Activated effector memory CD4-positive, alpha-beta T cell treated with Interleukin-2 at 50 U/mL for 16 hours (primary cell): ENCODE results near the gene SH3D21.

ENCODE experiments used
- DNase-seq: peaks from one replicate; pipeline ENCODE4 v3.0.0-alpha.2; 2020

SH3D21 gene

GRCh38 chr1:36303650-36304360 lies 2.4 kb upstream of the SH3D21 start:
- no peak for DNase-seq

DNA sequence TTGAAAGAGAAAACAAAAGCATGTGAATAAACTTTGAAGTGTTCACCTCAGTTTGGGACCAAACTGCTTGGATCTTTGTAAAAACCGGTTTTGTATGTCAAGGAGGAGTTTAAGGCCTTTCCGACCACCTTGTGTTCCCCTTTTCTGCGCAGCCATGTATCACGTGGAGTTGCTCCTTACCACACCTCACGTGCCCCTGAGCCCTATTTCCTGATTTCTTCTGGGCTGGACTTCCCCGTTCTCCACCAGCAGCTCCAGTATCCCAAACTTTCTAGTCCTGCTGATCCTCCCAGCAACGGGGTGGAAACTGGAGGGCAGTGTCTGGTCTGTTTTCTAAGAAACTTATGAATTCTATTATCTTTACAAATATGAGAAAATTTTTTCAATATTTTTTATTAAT lies 1.6 kb upstream of the SH3D21 start:
- no peak for DNase-seq

DNA sequence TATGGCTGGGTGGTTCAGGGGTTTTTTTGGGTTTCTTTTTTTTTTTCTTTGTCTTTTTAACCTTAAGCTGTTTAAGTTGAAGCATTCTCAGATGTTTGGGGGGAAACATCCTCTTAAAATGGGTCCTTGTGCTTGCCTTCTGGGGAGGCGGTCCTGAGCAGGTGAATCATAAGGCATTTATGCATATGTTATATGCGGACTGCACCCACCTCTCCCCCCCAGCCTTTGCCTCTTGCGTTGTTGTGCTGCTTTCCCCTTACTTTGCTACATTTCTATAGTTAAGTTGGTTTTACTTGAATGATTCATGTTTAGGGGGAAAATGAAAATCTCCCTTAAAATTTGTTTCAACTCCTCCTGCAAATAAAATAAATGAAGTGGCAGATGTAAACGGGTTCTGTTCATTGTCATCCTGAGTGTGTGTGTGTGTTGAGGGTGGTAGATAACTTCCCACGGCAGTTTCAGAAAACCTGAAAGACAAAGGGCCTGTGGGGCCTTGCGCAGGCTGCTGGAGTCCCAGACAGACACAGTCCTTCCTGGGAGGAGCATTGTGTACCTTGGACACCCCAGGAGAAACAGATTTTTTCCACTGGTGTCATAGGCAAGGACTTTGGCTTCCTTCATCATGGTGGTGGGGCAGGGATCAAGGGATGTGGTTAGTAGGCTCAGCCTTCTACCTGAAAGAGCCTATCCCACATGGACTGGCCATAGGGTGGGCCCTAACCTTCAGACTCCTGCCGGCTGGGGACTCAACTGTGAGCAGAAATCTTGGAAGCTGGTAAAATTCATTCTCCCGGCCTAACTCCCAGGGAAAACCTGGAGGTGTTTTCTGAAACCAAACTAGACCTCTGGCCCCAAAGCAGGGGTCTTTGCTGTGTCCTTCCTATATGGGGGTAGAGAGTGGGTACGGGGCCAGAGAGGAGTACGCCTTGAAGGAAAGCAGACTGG lies 926 bp upstream of the SH3D21 start:
- DNase-seq, result no peak

DNA sequence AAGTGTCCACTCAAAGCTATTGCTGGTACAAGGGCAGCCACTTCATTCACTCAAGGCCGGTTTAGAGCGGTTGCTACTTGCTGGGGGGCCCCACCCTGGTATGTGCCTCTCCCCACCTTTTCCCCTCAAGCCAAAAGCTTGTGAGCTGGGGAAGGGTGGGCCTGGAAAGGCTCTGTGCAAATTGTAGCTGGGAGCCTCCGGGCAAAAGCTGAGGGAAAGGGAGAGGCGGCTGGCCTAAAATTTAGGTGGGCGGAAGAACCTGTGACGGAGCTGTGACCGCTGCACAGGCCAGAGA lies 306 bp upstream of the SH3D21 start:
- no peak for DNase-seq

GRCh38 chr1:36306902-36307456 lies 811 bp downstream of the SH3D21 start:
- peak; percentile 92 for DNase-seq

DNA sequence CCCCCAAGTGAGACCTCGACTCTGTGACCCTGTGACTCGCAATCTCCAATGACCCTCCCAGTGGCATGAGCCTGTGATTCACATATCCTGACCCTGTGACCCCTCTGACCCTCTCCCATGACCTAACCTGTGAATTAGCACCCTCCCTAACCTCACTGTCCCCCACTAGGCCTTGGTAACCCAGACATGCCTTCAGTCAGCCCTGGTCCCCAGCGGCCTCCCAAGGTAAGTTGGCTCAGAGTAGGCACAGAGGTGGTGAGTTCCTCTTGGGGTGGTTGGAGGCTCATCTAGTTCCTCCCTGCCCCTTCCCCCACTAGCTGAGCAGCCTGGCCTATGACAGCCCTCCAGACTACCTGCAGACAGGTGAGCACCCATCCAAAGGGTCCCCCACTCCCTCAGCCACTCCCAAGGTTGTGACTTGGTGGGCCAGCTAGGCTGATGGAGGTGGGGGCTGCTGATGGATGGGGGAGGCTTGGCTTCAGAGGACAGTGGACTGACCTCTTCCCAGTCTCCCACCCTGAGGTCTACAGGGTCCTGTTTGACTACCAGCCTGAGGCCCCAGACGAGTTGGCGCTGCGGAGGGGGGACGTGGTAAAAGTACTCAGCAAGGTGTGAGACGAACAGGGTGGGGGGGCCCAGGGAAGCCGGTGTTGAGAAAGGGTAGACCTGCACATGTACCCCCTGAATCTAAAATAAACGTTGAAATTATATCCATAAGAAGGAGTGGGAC lies 1.6 kb downstream of the SH3D21 start:
- DNase-seq, result no peak

DNA sequence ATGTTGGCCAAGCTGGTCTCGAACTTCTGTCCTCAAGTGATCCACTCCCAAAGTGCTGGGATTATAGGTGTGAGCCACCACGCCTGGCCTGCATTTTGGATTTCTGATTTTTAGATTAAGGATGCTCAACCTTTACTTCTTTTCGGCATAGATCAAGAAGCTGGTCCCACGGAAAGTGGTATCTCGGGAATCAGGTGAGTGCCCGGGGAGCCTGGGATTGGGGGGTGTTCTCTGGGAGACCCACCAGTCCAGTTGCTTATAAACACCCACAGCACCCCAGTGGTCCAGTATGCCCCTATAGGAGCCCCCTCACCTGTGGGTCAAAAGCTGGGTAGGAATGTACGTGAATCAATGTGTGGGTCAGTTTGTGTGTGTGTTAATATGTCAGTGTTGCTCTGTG lies 3.2 kb downstream of the SH3D21 start:
- DNase-seq, result no peak

- no peak for DNase-seq
These were observed 14.2 kb downstream of the SH3D21 start for GRCh38 chr1:36320291-36320761.

DNA sequence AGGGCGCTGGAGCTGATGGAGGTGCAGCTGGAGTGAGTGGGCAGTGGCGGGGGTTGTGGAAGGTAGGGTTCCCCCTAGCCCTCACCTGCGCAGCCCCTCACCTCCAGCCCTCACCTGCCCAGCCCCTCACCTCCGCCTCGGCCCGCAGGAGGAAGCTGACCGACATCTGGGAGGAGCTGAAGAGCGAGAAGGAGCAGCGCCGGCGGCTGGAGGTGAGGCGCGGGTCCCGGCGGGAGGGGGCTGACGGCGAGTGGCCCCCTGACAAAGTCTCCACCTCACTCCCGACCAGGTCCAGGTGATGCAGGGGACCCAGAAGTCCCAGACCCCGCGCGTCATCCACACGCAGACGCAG lies 14.6 kb downstream of the SH3D21 start:
- no peak for DNase-seq

GRCh38 chr1:36321119-36321951 lies 15.2 kb downstream of the SH3D21 start:
- DNase-seq, result no peak

DNA sequence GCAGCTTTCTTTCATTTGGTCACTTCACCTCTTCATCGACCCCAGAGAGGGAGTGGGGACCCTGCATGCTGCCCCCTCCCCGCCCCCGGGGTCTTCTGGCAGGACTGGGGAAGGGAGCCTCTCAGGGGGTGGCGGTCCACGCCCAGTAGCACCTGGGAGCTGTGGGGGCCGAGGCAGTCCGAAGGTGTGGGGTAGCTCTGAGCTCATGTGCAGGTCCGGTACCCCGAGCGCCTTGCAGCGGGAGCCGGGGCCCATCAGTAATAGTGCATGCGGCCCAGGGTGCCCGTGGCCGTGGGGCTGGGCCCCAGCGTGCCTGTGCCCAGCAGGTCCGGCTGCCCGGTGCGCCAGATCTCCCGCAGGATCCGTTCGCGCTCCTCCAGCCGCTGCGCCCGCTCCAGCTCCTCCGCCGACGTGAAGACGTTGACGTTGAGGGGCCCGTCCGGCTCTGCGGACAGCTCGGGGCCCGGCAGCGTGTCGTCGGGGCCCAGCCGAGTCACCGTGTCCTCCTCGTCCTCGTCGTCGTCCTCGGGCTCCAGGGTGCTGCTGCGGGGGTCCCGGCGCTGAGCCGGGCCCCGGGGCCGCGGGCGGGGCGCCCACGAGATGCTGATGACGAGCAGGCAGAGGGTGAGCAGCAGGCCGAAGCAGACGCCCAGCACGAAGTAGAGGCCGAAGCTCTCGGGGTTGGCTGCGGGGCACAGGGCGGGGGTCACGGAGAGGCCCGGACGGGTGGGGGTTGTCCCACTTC lies 16.0 kb downstream of the SH3D21 start:
- no peak for DNase-seq

- peak; percentile 8 for DNase-seq
These were observed 16.8 kb downstream of the SH3D21 start for GRCh38 chr1:36322786-36323635.

DNA sequence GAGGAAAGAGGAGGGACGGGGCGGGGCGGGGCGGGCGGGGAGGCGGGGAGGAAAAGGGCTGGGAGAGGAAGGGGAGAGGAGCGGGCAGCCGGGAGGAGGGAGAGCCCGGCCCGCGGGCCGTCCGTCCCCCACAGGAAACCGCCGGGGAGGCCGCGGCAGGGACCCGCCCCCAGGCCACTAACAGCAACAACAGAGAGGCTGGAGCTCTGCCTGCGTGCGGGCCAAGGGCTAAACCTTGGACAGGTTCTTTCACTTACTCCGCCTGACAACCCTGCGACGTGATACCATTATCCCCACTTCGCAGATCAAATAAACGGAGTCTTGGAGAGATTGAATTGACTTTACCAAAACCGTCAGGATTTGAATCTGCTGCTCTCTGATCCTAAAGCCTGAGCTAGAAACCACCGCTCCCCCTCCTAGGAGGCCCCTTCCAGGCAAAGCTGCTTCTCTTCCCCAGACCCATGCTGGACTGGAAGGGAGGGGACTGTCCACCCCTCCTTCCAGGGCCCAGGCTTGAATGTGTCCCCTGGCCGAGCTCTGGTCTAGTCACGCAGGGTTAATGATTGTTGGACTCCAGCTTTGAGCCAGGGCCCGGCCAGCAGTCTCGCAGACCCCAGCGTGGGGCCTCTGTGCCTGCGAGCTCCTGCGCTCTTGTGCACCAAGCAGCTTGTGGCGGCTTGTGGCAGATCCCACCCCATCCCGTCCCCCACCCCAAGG lies 17.6 kb downstream of the SH3D21 start, which contains the start of gene EVA1B:
TSS of gene EVA1B (minus strand) at position 10 of the 717 bp plus-strand sequence. CDS start 608 bp downstream, outside the sequence.
- peak; percentile 35 for DNase-seq

DNA sequence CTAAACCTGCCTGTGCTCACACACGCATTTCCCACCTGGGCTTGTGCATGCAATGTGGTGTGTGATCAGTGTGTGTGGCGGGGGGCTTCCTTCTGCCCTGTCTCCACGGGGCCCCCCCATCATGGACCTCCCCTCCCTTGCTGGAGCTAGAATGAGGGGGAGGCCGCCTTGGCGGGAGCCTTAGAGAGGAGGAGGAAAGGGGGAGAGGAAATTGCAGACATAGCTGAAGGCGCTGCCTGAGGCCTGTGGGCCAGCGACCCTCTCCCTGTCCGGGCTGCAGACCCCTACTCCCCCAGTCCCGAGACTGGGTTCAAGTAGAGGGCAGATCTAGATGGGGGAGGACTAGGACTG lies 18.2 kb downstream of the SH3D21 start:
- DNase-seq, result no peak

DNA sequence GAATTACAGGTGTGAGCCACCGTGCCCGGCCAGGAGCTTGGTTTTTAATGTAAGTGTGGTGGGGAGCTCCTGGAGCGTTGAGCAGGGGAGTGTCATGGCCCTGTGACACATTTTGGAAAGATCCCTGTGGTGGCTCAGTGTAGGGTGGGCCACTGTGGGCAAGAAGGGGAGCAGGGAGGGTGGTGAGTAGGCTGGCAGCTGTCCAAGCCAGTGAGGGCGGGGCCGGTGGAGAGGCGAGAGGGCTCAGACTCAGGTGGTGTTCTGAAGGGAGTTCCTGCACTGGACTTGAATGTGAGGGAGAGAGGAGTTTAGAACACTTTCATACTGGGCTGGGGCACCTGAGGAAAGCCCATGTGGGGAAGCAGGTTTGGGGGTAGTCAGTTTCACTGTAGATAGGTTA lies 20.3 kb downstream of the SH3D21 start:
- no peak for DNase-seq

- DNase-seq, result no peak
These were observed 21.4 kb downstream of the SH3D21 start for GRCh38 chr1:36327421-36328087.

GRCh38 chr1:36328088-36328480 lies 21.9 kb downstream of the SH3D21 start:
- DNase-seq, result no peak

GRCh38 chr1:36328713-36329112 lies 22.5 kb downstream of the SH3D21 start:
- DNase-seq, result no peak

DNA sequence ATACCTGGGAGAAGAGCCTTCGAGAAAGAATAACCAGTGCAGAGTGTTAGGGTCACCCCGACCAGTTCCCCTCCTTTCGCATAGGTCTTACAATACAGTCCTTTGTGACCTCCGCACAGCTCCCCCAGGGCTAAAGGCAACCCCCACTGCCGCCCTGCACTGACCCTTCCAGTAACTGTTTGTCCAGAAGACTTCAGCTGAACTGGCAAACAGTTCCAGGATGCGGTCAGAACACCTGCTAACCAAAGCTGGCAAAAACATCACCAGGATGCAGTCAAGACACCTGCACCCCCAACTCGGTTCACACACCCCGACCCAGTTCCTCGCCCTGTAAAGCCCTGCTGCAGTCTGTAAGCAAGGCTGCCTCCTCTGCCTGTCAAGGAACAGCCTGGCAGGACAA lies 23.6 kb downstream of the SH3D21 start:
- no peak for DNase-seq
